Neural progenitor cell (in vitro differentiated cells): ENCODE data around the gene ACP3. TPM values are rescaled to one million over a fixed set of nuclear protein-coding genes. Genes with fewer than 3 reads are reported as not detected.

Experiments used
- DNase-seq: peaks from one replicate; pipeline ENCODE4 v3.0.0-alpha.2; 2016; ENCODE audit warnings: low spot score
- H2AFZ ChIP-seq: fragments of 200-600 bp; sonication (generic); replicated peaks from 2 replicates; pipeline ENCODE4 v1.6.1; 2016; ENCODE audit warnings: antibody characterized with exemption
- H3F3A ChIP-seq: fragments of 200-600 bp; sonication (generic); 2 replicates; pipeline ENCODE4 v1.6.1; 2016; ENCODE audit warnings: antibody characterized with exemption, low read depth
- H3K27ac ChIP-seq: fragments of 200-600 bp; sonication (generic); 2 replicates; pipeline ENCODE4 v1.5.1; 2016; ENCODE audit warnings: mild to moderate bottlenecking
- H3K27me3 ChIP-seq: fragments of 200-600 bp; sonication (generic); 2 replicates; pipeline ENCODE4 v1.6.1; 2016; ENCODE audit warnings: mild to moderate bottlenecking, moderate library complexity
- H3K36me3 ChIP-seq: fragments of 200-600 bp; sonication (generic); 2 replicates; pipeline ENCODE4 v1.5.1; 2016
- H3K4me1 ChIP-seq: fragments of 200-600 bp; sonication (generic); 2 replicates; pipeline ENCODE4 v1.6.1; 2016; ENCODE audit warnings: mixed run types
- H3K4me2 ChIP-seq: fragments of 200-600 bp; sonication (generic); 2 replicates; pipeline ENCODE4 v1.6.1; 2016
- H3K4me3 ChIP-seq: fragments of 200-600 bp; sonication (generic); 2 replicates; pipeline ENCODE4 v1.5.1; 2016
- H3K79me2 ChIP-seq: fragments of 200-600 bp; sonication (generic); 2 replicates; pipeline ENCODE4 v1.6.1; 2016; ENCODE audit warnings: low read depth
- H3K9ac ChIP-seq: fragments of 200-600 bp; sonication (generic); 2 replicates; pipeline ENCODE4 v1.6.1; 2016
- H3K9me3 ChIP-seq: fragments of 200-600 bp; sonication (generic); 2 replicates; pipeline ENCODE4 v1.5.1; 2016; ENCODE audit warnings: low read depth
- H4K20me1 ChIP-seq: fragments of 200-600 bp; sonication (generic); 2 replicates; pipeline ENCODE4 v1.6.1; 2016; ENCODE audit warnings: low read depth
- H3K27ac Mint-ChIP-seq: 3 replicates; pipeline ENCODE4 v1.8.0; 2021; ENCODE audit warnings: mixed read lengths
- H3K27me3 Mint-ChIP-seq: 2 replicates; pipeline ENCODE4 v1.8.0; 2022; ENCODE audit warnings: low read depth, mild to moderate bottlenecking, inconsistent platforms, moderate library complexity, mixed read lengths; ENCODE audit not compliant: insufficient read depth
- H3K36me3 Mint-ChIP-seq: 3 replicates; pipeline ENCODE4 v1.8.0; 2021; ENCODE audit warnings: mixed read lengths
- H3K4me1 Mint-ChIP-seq: 3 replicates; pipeline ENCODE4 v1.8.0; 2021; ENCODE audit warnings: mixed read lengths
- H3K4me3 Mint-ChIP-seq: 3 replicates; pipeline ENCODE4 v1.8.0; 2021; ENCODE audit warnings: mild to moderate bottlenecking, moderate library complexity, mixed read lengths
- H3K9me3 Mint-ChIP-seq: 3 replicates; pipeline ENCODE4 v1.8.0; 2020; ENCODE audit warnings: mixed read lengths
- CTCF ChIP-seq: fragments of 200-600 bp; sonication (generic); IDR thresholded peaks from 2 replicates; pipeline ENCODE4 v1.5.1; 2017; ENCODE audit warnings: antibody characterized with exemption, mild to moderate bottlenecking
- EZH2 ChIP-seq: fragments of 200-600 bp; sonication (generic); IDR thresholded peaks from 2 replicates; pipeline ENCODE4 v1.6.1; 2017; ENCODE audit warnings: antibody characterized with exemption, mild to moderate bottlenecking, moderate library complexity
- EZH2phosphoT487 ChIP-seq: fragments of 200-600 bp; sonication (generic); IDR thresholded peaks from 2 replicates; pipeline ENCODE4 v1.6.1; 2017; ENCODE audit warnings: antibody characterized with exemption
- total RNA-seq: library from RNA; depleted of rRNA; stranded (reverse); fragments of >200 nt; gene quantifications from 2 replicates; pipeline ENCODE4 v1.2.3, GENCODE V29; 2015; ENCODE audit warnings: low replicate concordance

ACP3 gene
- total RNA-seq, 1 donor from 2014 or later, result not detected

- Histone ChIP-seq H3K79me2 (no peaks in the 10 kb centered on the region), H3K27ac (no peak overlapping the region), H3K4me2 (no peak overlapping the region), H3K36me3 (no peaks in the 10 kb centered on the region), H3K4me1 (peaks cover 3% of the 10 kb centered on the region), H3K9me3 (no peaks in the 10 kb centered on the region), H2AFZ (peak overlapping the region; percentile 93), H3K9ac (no peak overlapping the region), H3K4me3 (no peak overlapping the region), H3K27me3 (no peaks in the 10 kb centered on the region), H4K20me1 (no peaks in the 10 kb centered on the region), H3F3A (no peaks in the 10 kb centered on the region)
- Mint-ChIP-seq H3K27ac (no peak overlapping the region), H3K36me3 (no peaks in the 10 kb centered on the region), H3K9me3 (no peaks in the 10 kb centered on the region), H3K4me1 (peaks cover 4% of the 10 kb centered on the region), H3K27me3 (peaks cover 6% of the 10 kb centered on the region), H3K4me3 (no peak overlapping the region)
- DNase-seq, result peak; percentile 73
- no peak for TF ChIP-seq EZH2phosphoT487
- peak; percentile 87 for TF ChIP-seq CTCF
These were observed 25.9 kb downstream of the ACP3 start for GRCh38 chr3:132343018-132343612.

GRCh38 chr3:132344666-132345280, 27.6 kb downstream of the ACP3 start:
- no peaks in the 10 kb centered on the region for H3F3A ChIP-seq
- H3K36me3 Mint-ChIP-seq, result no peaks in the 10 kb centered on the region
- peaks cover 3% of the 10 kb centered on the region for H3K4me1 ChIP-seq
- H3K9ac ChIP-seq, result no peak overlapping the region
- H3K9me3 ChIP-seq, result no peaks in the 10 kb centered on the region
- no peak for TF ChIP-seq CTCF
- TF ChIP-seq EZH2, result no peak
- no peak for TF ChIP-seq EZH2phosphoT487
- H3K9me3 Mint-ChIP-seq, result no peaks in the 10 kb centered on the region
- DNase-seq, result no peak
- H3K27ac ChIP-seq, result no peak overlapping the region
- no peaks in the 10 kb centered on the region for H3K36me3 ChIP-seq
- no peaks in the 10 kb centered on the region for H3K27me3 Mint-ChIP-seq
- no peaks in the 10 kb centered on the region for H4K20me1 ChIP-seq
- H3K27me3 ChIP-seq, result no peaks in the 10 kb centered on the region
- H3K4me2 ChIP-seq, result no peak overlapping the region
- no peaks in the 10 kb centered on the region for H3K79me2 ChIP-seq
- H3K4me3 ChIP-seq, result no peak overlapping the region
- no peak overlapping the region for H2AFZ ChIP-seq
- peaks cover 4% of the 10 kb centered on the region for H3K4me1 Mint-ChIP-seq
- no peak overlapping the region for H3K4me3 Mint-ChIP-seq
- H3K27ac Mint-ChIP-seq, result no peak overlapping the region

DNA sequence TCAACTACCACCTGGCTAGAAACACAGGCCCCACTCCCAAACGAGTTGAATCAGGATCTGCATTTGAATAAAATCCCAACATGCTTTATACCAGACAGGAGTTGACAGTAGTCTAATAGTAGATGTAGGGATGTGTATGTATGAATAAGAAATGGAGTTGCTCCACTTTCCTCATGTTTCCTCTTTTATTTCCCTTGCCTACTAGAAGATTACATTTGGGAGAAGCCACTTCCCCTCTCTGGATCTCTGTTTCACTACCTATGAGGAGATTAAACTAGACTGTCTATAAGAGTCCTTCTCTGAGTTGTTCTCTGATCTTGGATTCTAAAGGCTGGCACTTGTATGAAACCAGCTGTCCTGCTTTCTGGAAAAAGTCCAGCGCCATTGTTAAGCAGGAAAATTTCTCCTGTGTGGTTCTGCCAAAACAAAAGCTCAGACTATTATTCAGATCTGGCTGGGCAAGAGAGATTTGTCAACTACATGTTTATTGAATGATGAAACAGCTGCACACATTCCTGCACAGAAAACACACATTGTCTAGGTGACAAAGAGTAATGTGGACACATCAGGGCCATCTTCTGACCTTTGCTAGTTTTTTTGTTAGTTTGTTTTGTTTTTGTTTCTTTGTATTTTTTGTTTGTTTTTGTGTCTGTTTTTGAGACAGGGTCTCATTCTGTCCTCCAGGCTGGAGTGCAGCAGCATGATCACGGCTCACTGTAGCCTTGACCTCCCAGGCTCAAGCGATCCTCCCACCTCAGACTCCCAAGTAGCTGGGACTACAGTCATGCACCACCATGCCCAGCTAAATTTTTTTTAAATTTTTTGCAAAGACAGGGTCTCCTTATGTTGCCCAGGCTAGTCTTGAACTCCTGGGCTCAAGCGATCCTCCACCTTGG, 29.9 kb downstream of the ACP3 start:
- no peak overlapping the region for H3K4me3 Mint-ChIP-seq
- no peak for TF ChIP-seq EZH2phosphoT487
- TF ChIP-seq EZH2, result no peak
- no peak for TF ChIP-seq CTCF

More for the DNA sequence above, 29.9 kb downstream of the ACP3 start:
- no peaks in the 10 kb centered on the region for H4K20me1 ChIP-seq
- Mint-ChIP-seq H3K9me3 (no peaks in the 10 kb centered on the region), H3K36me3 (no peaks in the 10 kb centered on the region), H3K27ac (no peak overlapping the region), H3K27me3 (no peaks in the 10 kb centered on the region), H3K4me1 (peaks cover 18% of the 10 kb centered on the region)
- no peak overlapping the region for H3K4me2 ChIP-seq
- H3F3A ChIP-seq, result no peaks in the 10 kb centered on the region
- no peaks in the 10 kb centered on the region for H3K27me3 ChIP-seq
- H2AFZ ChIP-seq, result no peak overlapping the region
- H3K36me3 ChIP-seq, result no peaks in the 10 kb centered on the region
- DNase-seq, result no peak
- no peak overlapping the region for H3K4me3 ChIP-seq
- no peaks in the 10 kb centered on the region for H3K79me2 ChIP-seq
- no peak overlapping the region for H3K27ac ChIP-seq
- no peaks in the 10 kb centered on the region for H3K9me3 ChIP-seq
- no peak overlapping the region for H3K9ac ChIP-seq
- H3K4me1 ChIP-seq, result peaks cover 13% of the 10 kb centered on the region
